ENCODE results near the gene PI16.
"Not testable (repeated sequence)": the region's sequence is repeated elsewhere in the genome, so short reads cannot be mapped to it uniquely, and the experiment has no call there.

Gene PI16

GRCh38 chr6:36984581-36985416, 30.3 kb downstream of the PI16 start:
- ATAC-seq (replicated peaks; ENCODE audit: extremely low read depth, poor library complexity, severe bottlenecking) (no peak), DNase-seq (ENCODE audit: low spot score in 2 of 2) (peak; percentile 27)
- Mint-ChIP-seq H3K4me3 (no peak overlapping the region), H3K4me1 (peaks cover 35% of the 10 kb centered on the region), H3K27ac (ENCODE audit: low read depth) (no peak overlapping the region), H3K36me3 (ENCODE audit: insufficient read depth) (peaks cover 9% of the 10 kb centered on the region), H3K27me3 (peaks cover 8% of the 10 kb centered on the region), H3K9me3 (no peaks in the 10 kb centered on the region)

- no peak for ATAC-seq (replicated peaks; ENCODE audit: extremely low read depth, poor library complexity, severe bottlenecking)
- H3K4me3 Mint-ChIP-seq, result no peak overlapping the region
- H3K27me3 Mint-ChIP-seq, result peaks cover 8% of the 10 kb centered on the region
- peaks cover 7% of the 10 kb centered on the region for H3K36me3 Mint-ChIP-seq (ENCODE audit: insufficient read depth)
- DNase-seq (ENCODE audit: low spot score in 2 of 2), result no peak
- peaks cover 30% of the 10 kb centered on the region for H3K4me1 Mint-ChIP-seq
- H3K9me3 Mint-ChIP-seq, result no peaks in the 10 kb centered on the region
- H3K27ac Mint-ChIP-seq (ENCODE audit: low read depth), result no peak overlapping the region
These were observed 30.9 kb downstream of the PI16 start for GRCh38 chr6:36985417-36985807.

GRCh38 chr6:36985808-36986703, 31.5 kb downstream of the PI16 start, which contains the start of gene MTCH1:
TSS of gene MTCH1 (minus strand) at chr6:36986196. CDS start at chr6:36986173, 23 bp downstream.
- Mint-ChIP-seq H3K27me3 (peaks cover 9% of the 10 kb centered on the region), H3K36me3 (ENCODE audit: insufficient read depth) (peaks cover 7% of the 10 kb centered on the region), H3K4me1 (peaks cover 25% of the 10 kb centered on the region), H3K27ac (ENCODE audit: low read depth) (peak within 1 kb of the TSS; percentile 97), H3K9me3 (no peaks in the 10 kb centered on the region), H3K4me3 (no peak within 1 kb of the TSS)
- ATAC-seq (replicated peaks; ENCODE audit: extremely low read depth, poor library complexity, severe bottlenecking), result peak; percentile 88
- DNase-seq (ENCODE audit: low spot score in 2 of 2), result peak; percentile 85 to 87

- H3K27ac Mint-ChIP-seq (ENCODE audit: low read depth), result peak overlapping the region; percentile 97
- H3K4me1 Mint-ChIP-seq, result peaks cover 19% of the 10 kb centered on the region
- DNase-seq (ENCODE audit: low spot score in 2 of 2), result no peak
- H3K9me3 Mint-ChIP-seq, result no peaks in the 10 kb centered on the region
- H3K36me3 Mint-ChIP-seq (ENCODE audit: insufficient read depth), result peaks cover 3% of the 10 kb centered on the region
- H3K4me3 Mint-ChIP-seq, result no peak overlapping the region
- no peak for ATAC-seq (replicated peaks; ENCODE audit: extremely low read depth, poor library complexity, severe bottlenecking)
- peaks cover 15% of the 10 kb centered on the region for H3K27me3 Mint-ChIP-seq
These were observed 32.1 kb downstream of the PI16 start for GRCh38 chr6:36986704-36987047.

GRCh38 chr6:36989264-36989663, 34.7 kb downstream of the PI16 start:
- DNase-seq (ENCODE audit: low spot score in 2 of 2) (no peak), ATAC-seq (replicated peaks; ENCODE audit: extremely low read depth, poor library complexity, severe bottlenecking) (no peak)
- Mint-ChIP-seq H3K4me1 (peaks cover 12% of the 10 kb centered on the region), H3K36me3 (ENCODE audit: insufficient read depth) (peaks cover 2% of the 10 kb centered on the region), H3K4me3 (no peak overlapping the region), H3K9me3 (no peaks in the 10 kb centered on the region), H3K27ac (ENCODE audit: low read depth) (no peak overlapping the region), H3K27me3 (peaks cover 15% of the 10 kb centered on the region)

- not testable (repeated sequence) for H3K36me3 Mint-ChIP-seq (ENCODE audit: insufficient read depth); ATAC-seq (replicated peaks; ENCODE audit: extremely low read depth, poor library complexity, severe bottlenecking); H3K27ac Mint-ChIP-seq (ENCODE audit: low read depth); H3K4me3 Mint-ChIP-seq; DNase-seq (ENCODE audit: low spot score in 2 of 2); H3K9me3 Mint-ChIP-seq
- H3K4me1 Mint-ChIP-seq, result peaks cover 12% of the 10 kb centered on the region
- peaks cover 19% of the 10 kb centered on the region for H3K27me3 Mint-ChIP-seq
These were observed 35.9 kb downstream of the PI16 start for GRCh38 chr6:36990401-36990800.

GRCh38 chr6:36997811-36998722, 43.5 kb downstream of the PI16 start:
- no peak overlapping the region for H3K27ac Mint-ChIP-seq (ENCODE audit: low read depth)

GRCh38 chr6:36998723-36999038, 44.1 kb downstream of the PI16 start:
- ATAC-seq (replicated peaks; ENCODE audit: extremely low read depth, poor library complexity, severe bottlenecking) (no peak), DNase-seq (ENCODE audit: low spot score in 2 of 2) (no peak)
- peaks cover 16% of the 10 kb centered on the region for H3K27me3 Mint-ChIP-seq
- H3K36me3 Mint-ChIP-seq (ENCODE audit: insufficient read depth), result peaks cover 2% of the 10 kb centered on the region
- no peak overlapping the region for H3K27ac Mint-ChIP-seq (ENCODE audit: low read depth)
- H3K4me1 Mint-ChIP-seq, result no peaks in the 10 kb centered on the region
- H3K4me3 Mint-ChIP-seq, result no peak overlapping the region
- H3K9me3 Mint-ChIP-seq, result no peaks in the 10 kb centered on the region

More at GRCh38 chr6:36997811-36998722, 43.5 kb downstream of the PI16 start:
- no peak for DNase-seq (ENCODE audit: low spot score in 2 of 2)
- Mint-ChIP-seq H3K4me3 (no peak overlapping the region), H3K27me3 (peaks cover 16% of the 10 kb centered on the region), H3K9me3 (no peaks in the 10 kb centered on the region), H3K36me3 (ENCODE audit: insufficient read depth) (peaks cover 2% of the 10 kb centered on the region), H3K4me1 (no peaks in the 10 kb centered on the region)
- ATAC-seq (replicated peaks; ENCODE audit: extremely low read depth, poor library complexity, severe bottlenecking), result no peak

GRCh38 chr6:36999061-36999750, 44.7 kb downstream of the PI16 start:
- ATAC-seq (replicated peaks; ENCODE audit: extremely low read depth, poor library complexity, severe bottlenecking), result no peak
- H3K4me1 Mint-ChIP-seq, result no peaks in the 10 kb centered on the region
- no peak overlapping the region for H3K27ac Mint-ChIP-seq (ENCODE audit: low read depth)
- no peaks in the 10 kb centered on the region for H3K9me3 Mint-ChIP-seq
- no peak overlapping the region for H3K4me3 Mint-ChIP-seq
- no peak for DNase-seq (ENCODE audit: low spot score in 2 of 2)
- peaks cover 2% of the 10 kb centered on the region for H3K36me3 Mint-ChIP-seq (ENCODE audit: insufficient read depth)
- H3K27me3 Mint-ChIP-seq, result peaks cover 16% of the 10 kb centered on the region

GRCh38 chr6:36999751-37000125, 45.2 kb downstream of the PI16 start:
- H3K27me3 Mint-ChIP-seq, result peaks cover 16% of the 10 kb centered on the region

GRCh38 chr6:37004044-37004980, 49.8 kb downstream of the PI16 start:
- ATAC-seq (replicated peaks; ENCODE audit: extremely low read depth, poor library complexity, severe bottlenecking) (no peak), DNase-seq (ENCODE audit: low spot score in 2 of 2) (no peak)
- H3K4me1 Mint-ChIP-seq, result peaks cover 16% of the 10 kb centered on the region
- H3K9me3 Mint-ChIP-seq, result no peaks in the 10 kb centered on the region
- H3K27ac Mint-ChIP-seq (ENCODE audit: low read depth), result no peak overlapping the region
- peaks cover 5% of the 10 kb centered on the region for H3K36me3 Mint-ChIP-seq (ENCODE audit: insufficient read depth)
- no peak overlapping the region for H3K4me3 Mint-ChIP-seq
- H3K27me3 Mint-ChIP-seq, result no peaks in the 10 kb centered on the region

More at GRCh38 chr6:36999751-37000125, 45.2 kb downstream of the PI16 start:
- no peaks in the 10 kb centered on the region for H3K4me1 Mint-ChIP-seq
- no peak for ATAC-seq (replicated peaks; ENCODE audit: extremely low read depth, poor library complexity, severe bottlenecking)
- H3K4me3 Mint-ChIP-seq, result no peak overlapping the region
- H3K9me3 Mint-ChIP-seq, result no peaks in the 10 kb centered on the region
- DNase-seq (ENCODE audit: low spot score in 2 of 2), result no peak
- H3K27ac Mint-ChIP-seq (ENCODE audit: low read depth), result no peak overlapping the region
- H3K36me3 Mint-ChIP-seq (ENCODE audit: insufficient read depth), result peaks cover 4% of the 10 kb centered on the region
